Fibroblast of lung (primary cell): ENCODE data around the gene TMX4.

Experiments
- CTCF ChIP-seq, 2 donors: IDR thresholded peaks in 1 of 2; conservative IDR thresholded peaks in 1 of 2; 1 replicate in 1 of 2; 2 replicates in 1 of 2; pipeline ENCODE4 v1.5.1; 2011 to 2012; ENCODE audit warnings: low read length in 2 of 2, control low read depth in 1 of 2, inconsistent platforms in 1 of 2, low read depth in 1 of 2, mild to moderate bottlenecking in 1 of 2
- EZH2 ChIP-seq: IDR thresholded peaks from 2 replicates; pipeline ENCODE4 v1.5.1; 2012; ENCODE audit warnings: low read length, control low read depth, mild to moderate bottlenecking; ENCODE audit errors: missing control alignments

- no peak for TF ChIP-seq CTCF (conservative IDR thresholded peaks at IDR 0.05 in 1 of 2, IDR thresholded peaks at IDR 0.05 in 1 of 2; ENCODE audit: low read depth in 1 of 2, low read length in 2 of 2)
- no peak for TF ChIP-seq EZH2
These were observed 22.7 kb downstream of the TMX4 start for GRCh38 chr20:7996898-7997297.
